Measurements from ENCODE around the gene POFUT2. TPM values are rescaled to one million over a fixed set of nuclear protein-coding genes. Genes with fewer than 3 reads are reported as not detected.

POFUT2 gene, protein sequence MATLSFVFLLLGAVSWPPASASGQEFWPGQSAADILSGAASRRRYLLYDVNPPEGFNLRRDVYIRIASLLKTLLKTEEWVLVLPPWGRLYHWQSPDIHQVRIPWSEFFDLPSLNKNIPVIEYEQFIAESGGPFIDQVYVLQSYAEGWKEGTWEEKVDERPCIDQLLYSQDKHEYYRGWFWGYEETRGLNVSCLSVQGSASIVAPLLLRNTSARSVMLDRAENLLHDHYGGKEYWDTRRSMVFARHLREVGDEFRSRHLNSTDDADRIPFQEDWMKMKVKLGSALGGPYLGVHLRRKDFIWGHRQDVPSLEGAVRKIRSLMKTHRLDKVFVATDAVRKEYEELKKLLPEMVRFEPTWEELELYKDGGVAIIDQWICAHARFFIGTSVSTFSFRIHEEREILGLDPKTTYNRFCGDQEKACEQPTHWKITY
- total RNA-seq: 10 to 100 TPM in 2 of 4 donors, 1 to 10 TPM in 2; 7.9 to 11.4 (median 9.4) TPM

DNA sequence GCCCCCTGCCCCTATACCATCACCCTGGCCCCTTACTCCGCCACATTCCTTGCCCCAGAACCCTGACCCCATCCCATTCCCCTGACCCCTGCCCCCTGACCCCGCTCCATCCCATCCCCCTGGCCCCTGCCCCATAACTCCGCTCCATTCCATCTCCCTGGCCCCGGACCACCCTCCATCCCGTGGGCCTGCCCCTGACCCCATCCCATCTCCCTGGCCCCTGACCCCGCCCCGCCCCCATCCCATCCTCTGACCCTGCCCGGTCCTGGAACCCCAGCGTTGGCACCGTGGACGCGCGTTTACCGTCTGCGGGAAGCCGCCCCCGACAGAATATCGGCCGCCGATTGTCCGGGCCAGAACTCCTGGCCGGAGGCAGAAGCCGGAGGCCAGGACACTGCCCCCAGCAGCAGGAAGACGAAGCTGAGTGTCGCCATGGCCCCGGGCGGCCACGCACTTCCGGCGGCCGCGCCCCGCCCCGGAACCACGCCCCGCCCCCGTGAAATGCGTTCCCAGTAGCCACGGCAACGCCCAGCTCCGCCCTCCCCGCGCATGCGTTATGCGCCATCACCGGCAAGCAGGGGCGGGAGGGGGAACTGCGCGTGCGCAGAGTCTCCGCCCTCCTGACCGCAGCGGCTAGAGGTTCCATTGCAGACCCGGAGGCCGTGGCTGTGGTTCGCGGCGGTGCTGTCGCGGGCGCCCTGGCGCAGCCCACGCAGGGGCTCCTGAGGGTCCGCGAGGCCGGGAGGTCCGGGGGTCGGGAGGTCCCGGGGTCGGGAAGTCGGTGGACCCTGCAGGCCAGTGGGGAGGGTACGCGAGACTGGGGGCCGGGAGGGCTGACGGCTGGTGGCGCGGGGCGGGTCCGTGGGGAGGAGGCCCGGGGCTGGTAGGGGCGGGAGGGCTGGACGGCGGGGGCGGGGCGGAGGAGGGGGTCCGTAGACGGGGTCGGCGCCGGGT is at the start of gene POFUT2:
Gene POFUT2 (minus strand): TSS at position 458 of the 954 bp plus-strand sequence. CDS start 24 bp downstream, at position 434.
- no peaks in the 10 kb centered on the region for H3K27me3 ChIP-seq
- intact Hi-C loops (cut with DNase I): loop anchor here (10.0 kb wide), 1 partner anchor 143 kb away; no protein-coding TSS in a partner anchor
- TF ChIP-seq CTCF (IDR thresholded peaks at IDR 0.05) (peak in 2 of 6 experiments; percentile 20 to 21), POLR2A (IDR thresholded peaks at IDR 0.05) (peak in 3 of 4 donors; percentile 59 to 84 (median 83))
- H3K9me3 ChIP-seq: no peaks in the 10 kb centered on the region
- peaks cover 15 to 48% (median 27%) of the 10 kb centered on the region in 3 donors for H3K4me1 ChIP-seq
- WGBS, 2 donors: no CpG with 5 or more reads among the region's 90 CpGs
- peak; percentile 65 for DNase-seq
- peak within 1 kb of the TSS; percentile 80 to 93 (median 88) for H3K27ac ChIP-seq
- H3K4me3 ChIP-seq: peak within 1 kb of the TSS; percentile 55 to 95 (median 82)
- peaks cover 14 to 33% (median 19%) of the 10 kb centered on the region in 3 donors for H3K36me3 ChIP-seq

- H3K27ac ChIP-seq: no peak overlapping the region
- no peak for DNase-seq
- no peak overlapping the region for H3K4me3 ChIP-seq
- peaks cover 3 to 45% (median 22%) of the 10 kb centered on the region in 3 donors for H3K4me1 ChIP-seq
- H3K9me3 ChIP-seq: no peaks in the 10 kb centered on the region
- intact Hi-C loops (cut with DNase I): no loop called here
- H3K36me3 ChIP-seq: no peaks in the 10 kb centered on the region
- WGBS, 2 donors: 33% methylated on average over 1 of the region's 8 CpGs; no CpG with 5 or more reads in 1 of the 2 donors
- no peak for TF ChIP-seq POLR2A (IDR thresholded peaks at IDR 0.05)
- no peak for TF ChIP-seq CTCF (IDR thresholded peaks at IDR 0.05)
- H3K27me3 ChIP-seq: peaks cover 0 to 48% (median 0%) of the 10 kb centered on the region in 4 donors
Measured at GRCh38 chr21:45336870-45337269, 49.2 kb upstream of the POFUT2 start.

DNA sequence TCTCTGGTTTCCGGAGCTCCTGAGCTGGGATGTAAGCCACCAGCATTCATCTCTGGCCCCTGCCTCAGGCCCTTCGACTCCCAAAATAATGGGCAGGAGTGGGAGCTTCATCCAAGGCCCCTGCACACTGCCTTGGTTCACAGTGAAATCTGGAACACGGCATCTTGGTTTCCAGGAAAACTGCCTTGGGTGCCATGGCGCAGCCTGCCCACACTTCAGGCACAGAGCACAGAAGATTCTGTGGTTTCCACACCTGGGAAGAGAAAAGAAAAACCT is 48.8 kb upstream of the POFUT2 start:
- Histone ChIP-seq H3K27me3 (peaks cover 0 to 50% (median 0%) of the 10 kb centered on the region in 4 donors), H3K36me3 (no peaks in the 10 kb centered on the region), H3K9me3 (no peaks in the 10 kb centered on the region), H3K27ac (no peak overlapping the region), H3K4me3 (no peak overlapping the region), H3K4me1 (peaks cover 0 to 42% (median 18%) of the 10 kb centered on the region in 3 donors)
- WGBS, 2 donors: 83% methylated on average over 4 of the region's 4 CpGs; no CpG with 5 or more reads in 1 of the 2 donors
- no peak for TF ChIP-seq POLR2A (IDR thresholded peaks at IDR 0.05)
- no peak for TF ChIP-seq CTCF (IDR thresholded peaks at IDR 0.05)
- intact Hi-C loops (cut with DNase I): no loop called here
- DNase-seq: no peak

DNA sequence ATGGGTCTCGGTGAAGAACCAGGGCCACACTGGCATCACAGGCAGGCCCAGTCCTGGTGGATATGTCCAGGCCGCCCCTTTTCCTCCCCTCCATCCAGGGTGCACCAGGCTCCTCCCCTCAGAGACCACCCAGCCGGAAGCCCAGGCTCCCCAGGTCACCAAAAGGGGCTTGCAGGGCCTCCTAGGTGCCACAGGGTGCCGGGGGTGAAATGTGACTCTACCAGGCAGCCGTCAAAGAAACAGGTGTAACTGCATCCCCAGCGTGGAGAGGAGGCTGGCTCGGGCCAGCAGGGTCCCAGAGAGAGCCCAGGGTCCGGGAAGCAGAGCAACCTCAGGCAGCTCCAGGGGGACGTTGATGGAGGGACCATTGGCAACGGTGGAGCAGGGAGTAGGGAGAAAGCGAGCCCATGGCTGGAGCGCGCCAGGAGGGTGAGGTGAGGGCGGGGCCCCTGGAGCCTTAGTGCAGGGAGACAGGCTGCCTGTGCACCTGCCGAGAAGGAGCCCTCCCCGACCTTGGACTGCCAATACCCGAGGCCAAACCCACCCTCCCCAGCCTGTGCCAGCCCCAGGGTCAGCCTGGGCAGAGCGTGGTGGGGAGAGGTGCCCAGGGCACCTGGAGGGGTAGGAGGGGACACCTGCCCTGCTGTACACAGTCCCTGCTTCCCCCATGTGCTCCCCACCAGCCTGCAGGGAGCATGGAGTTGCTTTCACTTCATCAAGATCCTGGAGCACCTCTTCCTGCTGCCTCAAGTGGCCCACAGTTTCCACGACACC is 48.3 kb upstream of the POFUT2 start:
- 68 to 83% methylated on average over 10 to 11 of the region's 19 CpGs for WGBS, 2 donors

More for the DNA sequence above, 48.3 kb upstream of the POFUT2 start:
- H3K4me1 ChIP-seq: peaks cover 0 to 36% (median 18%) of the 10 kb centered on the region in 3 donors
- no peak for DNase-seq
- intact Hi-C loops (cut with DNase I): no loop called here
- no peak overlapping the region for H3K4me3 ChIP-seq
- H3K27ac ChIP-seq: no peak overlapping the region
- H3K9me3 ChIP-seq: no peaks in the 10 kb centered on the region
- H3K36me3 ChIP-seq: no peaks in the 10 kb centered on the region
- H3K27me3 ChIP-seq: peaks cover 0 to 45% (median 0%) of the 10 kb centered on the region in 4 donors
- TF ChIP-seq CTCF (IDR thresholded peaks at IDR 0.05) (no peak), POLR2A (IDR thresholded peaks at IDR 0.05) (no peak)
